ENCODE data around the gene PLAAT2.
A peak's percentile ranks its signal among the peaks of the same experiment; 100 is the strongest.
"Not testable (repeated sequence)": the region's sequence is repeated elsewhere in the genome, so short reads cannot be mapped to it uniquely, and the experiment has no call there.

PLAAT2 gene

GRCh38 chr11:63578882-63579281, 15.7 kb upstream of the PLAAT2 start:
- not testable (repeated sequence) for DNase-seq (ENCODE audit: low read depth)

GRCh38 chr11:63574856-63575602, 11.8 kb upstream of the PLAAT2 start:
- peak; percentile 64 for DNase-seq (ENCODE audit: low read depth)

GRCh38 chr11:63573881-63574855, 11.0 kb upstream of the PLAAT2 start:
- DNase-seq (ENCODE audit: low read depth) = peak; percentile 90

- no peak for DNase-seq (ENCODE audit: low read depth)
These were observed 9.0 kb upstream of the PLAAT2 start for GRCh38 chr11:63572026-63572688.

- no peak for DNase-seq (ENCODE audit: low read depth)
These were observed 6.4 kb upstream of the PLAAT2 start for GRCh38 chr11:63569570-63569969.

GRCh38 chr11:63567044-63567840, 4.1 kb upstream of the PLAAT2 start:
- DNase-seq (ENCODE audit: low read depth) = peak; percentile 97

GRCh38 chr11:63564784-63565350, 1.7 kb upstream of the PLAAT2 start:
- no peak for DNase-seq (ENCODE audit: low read depth)

- DNase-seq (ENCODE audit: low read depth) = no peak
These were observed 1.0 kb upstream of the PLAAT2 start for GRCh38 chr11:63564056-63564774.

- DNase-seq (ENCODE audit: low read depth) = no peak
These were observed 2.5 kb downstream of the PLAAT2 start for GRCh38 chr11:63560506-63561180.

- no peak for DNase-seq (ENCODE audit: low read depth)
These were observed 4.6 kb downstream of the PLAAT2 start for GRCh38 chr11:63558459-63559157.

GRCh38 chr11:63557570-63557969, 5.6 kb downstream of the PLAAT2 start:
- DNase-seq (ENCODE audit: low read depth) = no peak

- no peak for DNase-seq (ENCODE audit: low read depth)
These were observed 6.7 kb downstream of the PLAAT2 start for GRCh38 chr11:63556404-63557013.

- DNase-seq (ENCODE audit: low read depth) = no peak
These were observed 8.3 kb downstream of the PLAAT2 start for GRCh38 chr11:63554877-63555223.

- peak; percentile 65 for DNase-seq (ENCODE audit: low read depth)
These were observed 9.4 kb downstream of the PLAAT2 start for GRCh38 chr11:63553759-63554158.

GRCh38 chr11:63552921-63553320, 10.3 kb downstream of the PLAAT2 start:
- DNase-seq (ENCODE audit: low read depth) = no peak

GRCh38 chr11:63551889-63552266, 11.3 kb downstream of the PLAAT2 start:
- DNase-seq (ENCODE audit: low read depth) = no peak

GRCh38 chr11:63551091-63551888, 11.9 kb downstream of the PLAAT2 start:
- DNase-seq (ENCODE audit: low read depth) = no peak

GRCh38 chr11:63550156-63550700, 13.0 kb downstream of the PLAAT2 start:
- DNase-seq (ENCODE audit: low read depth) = not testable (repeated sequence)
